Measurements from ENCODE around the gene SH2D4B.

Gene SH2D4B

DNA sequence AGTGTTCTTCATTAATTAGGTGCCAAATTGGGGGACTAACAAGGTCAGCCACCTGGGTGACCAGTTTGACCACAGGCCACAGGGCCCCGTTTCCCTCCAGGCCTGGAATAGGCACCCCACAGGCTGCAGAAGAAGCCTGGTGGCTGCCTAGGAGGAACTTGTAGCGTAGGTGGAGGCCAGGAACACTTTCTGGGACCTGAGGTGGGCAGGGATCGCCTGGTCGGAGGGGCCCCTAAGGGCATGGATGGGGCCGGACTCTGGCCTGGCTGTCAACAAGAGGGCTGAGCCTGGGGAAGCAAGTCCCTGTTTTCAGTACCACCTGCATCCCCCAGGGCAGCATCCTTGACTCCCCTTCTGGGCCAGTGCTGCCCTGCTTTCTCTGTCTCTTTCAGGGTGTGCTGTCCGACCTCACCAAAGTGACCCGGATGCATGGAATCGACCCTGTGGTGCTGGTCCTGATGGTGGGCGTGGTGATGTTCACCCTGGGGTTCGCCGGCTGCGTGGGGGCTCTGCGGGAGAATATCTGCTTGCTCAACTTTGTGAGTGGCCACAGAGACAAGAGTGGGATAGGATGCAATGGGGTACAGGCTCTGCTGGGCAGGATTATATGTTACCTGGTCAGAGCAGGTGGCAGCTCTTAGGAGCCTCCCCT lies 30.7 kb upstream of the SH2D4B start:
- Histone ChIP-seq H3K27ac (ENCODE audit: low read length) (no peak overlapping the region), H3K9me3 (ENCODE audit: control insufficient read depth, low read depth, low read length) (no peaks in the 10 kb centered on the region), H3K9ac (ENCODE audit: low read length) (no peak overlapping the region), H3K4me3 (ENCODE audit: low read length) (no peak overlapping the region), H3K36me3 (ENCODE audit: control insufficient read depth, low read depth, low read length) (peaks cover 14% of the 10 kb centered on the region), H3K4me1 (ENCODE audit: control insufficient read depth, low read depth, low read length) (peaks cover 20% of the 10 kb centered on the region), H3K27me3 (ENCODE audit: control insufficient read depth, insufficient read depth, low read length) (no peaks in the 10 kb centered on the region)

DNA sequence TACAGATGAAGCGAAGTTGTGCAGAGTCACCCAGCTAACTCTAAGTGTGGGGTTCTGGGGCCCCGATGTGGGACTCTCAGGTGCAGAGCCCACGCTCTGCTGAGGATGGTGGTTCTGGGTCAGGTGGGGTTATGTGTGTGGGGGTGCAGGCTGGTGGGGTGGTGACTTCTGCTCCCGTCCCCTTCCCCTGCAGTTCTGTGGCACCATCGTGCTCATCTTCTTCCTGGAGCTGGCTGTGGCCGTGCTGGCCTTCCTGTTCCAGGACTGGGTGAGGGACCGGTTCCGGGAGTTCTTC lies 28.6 kb upstream of the SH2D4B start:
- Histone ChIP-seq H3K9ac (ENCODE audit: low read length) (no peak overlapping the region), H3K4me3 (ENCODE audit: low read length) (no peak overlapping the region), H3K27ac (ENCODE audit: low read length) (no peak overlapping the region), H3K27me3 (ENCODE audit: control insufficient read depth, insufficient read depth, low read length) (no peaks in the 10 kb centered on the region), H3K9me3 (ENCODE audit: control insufficient read depth, low read depth, low read length) (no peaks in the 10 kb centered on the region), H3K4me1 (ENCODE audit: control insufficient read depth, low read depth, low read length) (peaks cover 9% of the 10 kb centered on the region), H3K36me3 (ENCODE audit: control insufficient read depth, low read depth, low read length) (peaks cover 33% of the 10 kb centered on the region)

DNA sequence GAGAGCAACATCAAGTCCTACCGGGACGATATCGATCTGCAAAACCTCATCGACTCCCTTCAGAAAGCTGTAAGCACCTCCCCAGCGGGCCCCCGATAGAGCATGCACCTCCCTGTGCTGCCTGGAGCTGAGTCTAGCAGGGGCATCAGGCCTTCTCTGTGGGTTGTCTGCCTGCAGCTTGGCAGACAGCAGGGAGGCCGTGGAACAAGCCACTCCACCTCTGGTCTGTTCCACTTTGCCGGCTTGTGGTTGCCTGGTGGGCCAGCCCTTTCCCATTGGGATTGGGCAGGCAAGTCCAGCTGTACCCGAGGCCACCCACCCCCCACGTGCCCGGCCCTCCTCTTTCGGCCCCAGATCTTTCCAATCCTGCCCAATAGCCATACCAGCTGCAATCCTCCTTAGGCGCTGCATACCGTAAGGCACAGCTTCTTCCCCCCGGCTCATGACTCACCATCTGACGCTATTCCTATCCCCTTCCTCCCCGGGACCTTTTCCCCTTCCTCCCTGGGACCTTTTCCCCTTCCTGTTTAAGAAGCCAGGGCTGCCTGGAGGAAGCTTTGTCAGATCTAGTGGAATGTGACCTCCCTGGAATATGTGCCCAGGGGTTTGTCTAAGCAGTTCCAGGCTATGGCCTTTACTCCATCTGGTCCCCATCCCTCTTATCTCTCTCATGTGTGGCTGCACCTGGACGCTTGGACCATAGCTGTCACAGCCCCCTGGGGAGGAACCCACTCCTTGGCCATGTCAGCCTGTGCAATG lies 28.1 kb upstream of the SH2D4B start:
- no peaks in the 10 kb centered on the region for H3K27me3 ChIP-seq (ENCODE audit: control insufficient read depth, insufficient read depth, low read length)
- no peak overlapping the region for H3K4me3 ChIP-seq (ENCODE audit: low read length)
- no peak overlapping the region for H3K27ac ChIP-seq (ENCODE audit: low read length)
- no peaks in the 10 kb centered on the region for H3K9me3 ChIP-seq (ENCODE audit: control insufficient read depth, low read depth, low read length)
- H3K36me3 ChIP-seq (ENCODE audit: control insufficient read depth, low read depth, low read length): peaks cover 38% of the 10 kb centered on the region
- H3K9ac ChIP-seq (ENCODE audit: low read length): no peak overlapping the region
- H3K4me1 ChIP-seq (ENCODE audit: control insufficient read depth, low read depth, low read length): peaks cover 4% of the 10 kb centered on the region

DNA sequence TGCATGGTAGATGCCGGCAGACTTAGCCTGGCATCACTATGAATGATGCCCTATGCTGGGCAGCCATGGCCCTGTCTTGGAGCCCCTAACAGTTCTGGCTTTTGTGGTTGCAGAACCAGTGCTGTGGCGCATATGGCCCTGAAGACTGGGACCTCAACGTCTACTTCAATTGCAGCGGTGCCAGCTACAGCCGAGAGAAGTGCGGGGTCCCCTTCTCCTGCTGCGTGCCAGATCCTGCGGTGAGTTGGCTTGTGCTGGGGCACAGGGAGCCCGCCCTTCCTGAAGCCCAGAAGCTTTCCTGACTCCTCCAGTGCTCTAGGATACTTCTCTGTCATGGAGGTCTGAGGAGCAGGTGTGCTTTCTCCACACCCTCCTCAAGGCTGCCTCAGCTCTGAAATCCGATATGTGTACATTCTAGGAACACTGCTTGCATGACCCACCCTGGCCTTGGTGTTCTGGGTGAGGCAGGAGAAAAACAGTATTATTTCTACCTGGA lies 25.6 kb upstream of the SH2D4B start:
- Histone ChIP-seq H3K4me3 (ENCODE audit: low read length) (no peak overlapping the region), H3K27ac (ENCODE audit: low read length) (no peak overlapping the region), H3K4me1 (ENCODE audit: control insufficient read depth, low read depth, low read length) (no peaks in the 10 kb centered on the region), H3K27me3 (ENCODE audit: control insufficient read depth, insufficient read depth, low read length) (no peaks in the 10 kb centered on the region), H3K9me3 (ENCODE audit: control insufficient read depth, low read depth, low read length) (no peaks in the 10 kb centered on the region), H3K36me3 (ENCODE audit: control insufficient read depth, low read depth, low read length) (peaks cover 51% of the 10 kb centered on the region), H3K9ac (ENCODE audit: low read length) (no peak overlapping the region)

DNA sequence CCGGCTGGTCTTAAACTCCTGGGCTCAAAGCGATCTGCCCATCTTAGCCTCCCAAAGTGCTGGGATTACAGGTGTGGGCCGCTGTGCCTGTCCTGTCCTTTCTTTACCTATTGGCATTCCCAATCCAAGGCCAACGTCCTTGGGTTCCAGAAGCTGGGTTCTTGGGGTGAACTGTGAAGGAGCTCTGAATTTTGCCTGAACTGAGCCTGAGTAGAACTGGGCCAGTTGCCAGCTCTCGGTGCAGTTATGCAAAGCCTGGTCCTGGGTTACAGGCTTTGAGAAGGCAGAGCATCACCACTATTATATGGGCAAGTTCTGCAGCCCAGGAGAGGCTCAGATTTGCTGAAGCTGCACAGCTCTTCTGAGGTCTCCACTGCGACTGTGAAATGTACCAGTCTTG lies 24.6 kb upstream of the SH2D4B start:
- H3K4me3 ChIP-seq (ENCODE audit: low read length): no peak overlapping the region
- no peak overlapping the region for H3K27ac ChIP-seq (ENCODE audit: low read length)
- no peak overlapping the region for H3K9ac ChIP-seq (ENCODE audit: low read length)
- H3K9me3 ChIP-seq (ENCODE audit: control insufficient read depth, low read depth, low read length): no peaks in the 10 kb centered on the region
- no peaks in the 10 kb centered on the region for H3K4me1 ChIP-seq (ENCODE audit: control insufficient read depth, low read depth, low read length)
- peaks cover 61% of the 10 kb centered on the region for H3K36me3 ChIP-seq (ENCODE audit: control insufficient read depth, low read depth, low read length)
- H3K27me3 ChIP-seq (ENCODE audit: control insufficient read depth, insufficient read depth, low read length): no peaks in the 10 kb centered on the region

DNA sequence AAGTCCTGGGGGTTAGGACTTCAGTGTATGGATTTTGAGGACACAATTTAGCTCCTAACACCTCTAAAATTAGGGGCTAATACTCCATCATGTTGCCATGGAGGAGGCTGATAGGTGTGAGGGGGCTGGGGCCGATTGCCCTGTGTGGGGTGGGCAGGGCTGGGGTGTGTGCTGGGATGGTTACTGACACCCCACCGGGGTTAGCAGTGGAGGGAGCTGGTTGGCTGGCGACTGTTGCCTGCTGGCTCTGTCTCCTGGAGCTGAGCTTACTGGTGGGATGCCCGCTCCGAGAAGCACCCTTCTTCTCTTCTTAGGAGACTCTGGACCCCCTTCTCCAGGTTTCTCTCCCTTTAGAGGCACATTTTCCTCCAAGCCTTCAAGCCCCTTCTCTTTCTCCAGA lies 22.2 kb upstream of the SH2D4B start:
- H3K9ac ChIP-seq (ENCODE audit: low read length): no peak overlapping the region
- no peaks in the 10 kb centered on the region for H3K4me1 ChIP-seq (ENCODE audit: control insufficient read depth, low read depth, low read length)
- H3K4me3 ChIP-seq (ENCODE audit: low read length): no peak overlapping the region
- peaks cover 58% of the 10 kb centered on the region for H3K36me3 ChIP-seq (ENCODE audit: control insufficient read depth, low read depth, low read length)
- no peak overlapping the region for H3K27ac ChIP-seq (ENCODE audit: low read length)
- no peaks in the 10 kb centered on the region for H3K27me3 ChIP-seq (ENCODE audit: control insufficient read depth, insufficient read depth, low read length)
- no peaks in the 10 kb centered on the region for H3K9me3 ChIP-seq (ENCODE audit: control insufficient read depth, low read depth, low read length)

DNA sequence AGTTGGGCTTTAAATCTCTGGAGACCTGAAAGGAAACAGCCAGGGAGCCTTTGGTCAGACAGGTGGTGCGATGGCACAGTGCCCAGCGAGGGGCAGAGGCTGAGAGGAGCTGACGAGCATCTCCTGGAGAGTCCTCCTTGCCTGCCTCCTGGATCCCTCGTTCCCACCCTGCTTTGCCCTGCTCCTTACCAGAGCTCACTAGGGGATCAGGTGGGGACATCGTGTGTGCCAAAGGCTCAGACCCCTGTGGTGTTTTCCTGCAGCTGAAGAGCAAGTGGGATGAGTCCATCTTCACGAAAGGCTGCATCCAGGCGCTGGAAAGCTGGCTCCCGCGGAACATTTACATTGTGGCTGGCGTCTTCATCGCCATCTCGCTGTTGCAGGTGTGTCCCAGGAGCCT lies 21.8 kb upstream of the SH2D4B start:
- peaks cover 57% of the 10 kb centered on the region for H3K36me3 ChIP-seq (ENCODE audit: control insufficient read depth, low read depth, low read length)
- H3K4me1 ChIP-seq (ENCODE audit: control insufficient read depth, low read depth, low read length): no peaks in the 10 kb centered on the region

DNA sequence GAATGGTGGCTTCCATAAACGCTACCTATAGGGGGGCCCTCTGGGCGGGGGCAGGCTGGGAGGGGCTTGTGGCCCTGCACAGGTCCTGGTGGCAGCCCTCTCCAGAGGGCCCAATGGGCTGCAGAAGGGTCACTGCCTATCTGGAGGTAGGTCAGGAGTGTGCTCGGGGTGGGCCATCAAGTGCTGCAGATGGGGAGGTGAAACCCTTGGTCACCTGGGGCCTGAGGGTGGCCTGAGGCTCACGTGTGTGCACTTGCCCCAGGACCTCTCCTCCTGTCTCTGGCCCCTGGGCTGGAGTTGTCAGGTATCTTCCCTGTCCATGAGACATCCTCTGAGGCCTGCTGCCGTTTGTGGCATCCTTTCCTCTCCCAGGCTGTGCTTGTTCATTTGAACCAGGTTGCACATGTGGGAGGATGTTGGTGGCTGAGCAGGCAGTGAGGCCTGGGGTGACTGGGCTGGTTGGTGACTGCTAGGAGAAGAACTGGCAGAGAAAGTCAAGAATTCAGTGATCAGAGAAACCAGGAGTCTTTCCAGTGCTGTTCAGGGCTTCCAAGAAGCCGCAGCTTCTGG lies 21.1 kb upstream of the SH2D4B start:
- no peaks in the 10 kb centered on the region for H3K27me3 ChIP-seq (ENCODE audit: control insufficient read depth, insufficient read depth, low read length)
- H3K4me3 ChIP-seq (ENCODE audit: low read length): no peak overlapping the region
- H3K4me1 ChIP-seq (ENCODE audit: control insufficient read depth, low read depth, low read length): no peaks in the 10 kb centered on the region
- no peak overlapping the region for H3K27ac ChIP-seq (ENCODE audit: low read length)
- H3K9me3 ChIP-seq (ENCODE audit: control insufficient read depth, low read depth, low read length): no peaks in the 10 kb centered on the region
- no peak overlapping the region for H3K9ac ChIP-seq (ENCODE audit: low read length)
- peaks cover 55% of the 10 kb centered on the region for H3K36me3 ChIP-seq (ENCODE audit: control insufficient read depth, low read depth, low read length)

More for the DNA sequence above, 21.8 kb upstream of the SH2D4B start:
- no peak overlapping the region for H3K4me3 ChIP-seq (ENCODE audit: low read length)
- no peaks in the 10 kb centered on the region for H3K9me3 ChIP-seq (ENCODE audit: control insufficient read depth, low read depth, low read length)
- H3K27me3 ChIP-seq (ENCODE audit: control insufficient read depth, insufficient read depth, low read length): no peaks in the 10 kb centered on the region
- no peak overlapping the region for H3K27ac ChIP-seq (ENCODE audit: low read length)
- H3K9ac ChIP-seq (ENCODE audit: low read length): no peak overlapping the region

DNA sequence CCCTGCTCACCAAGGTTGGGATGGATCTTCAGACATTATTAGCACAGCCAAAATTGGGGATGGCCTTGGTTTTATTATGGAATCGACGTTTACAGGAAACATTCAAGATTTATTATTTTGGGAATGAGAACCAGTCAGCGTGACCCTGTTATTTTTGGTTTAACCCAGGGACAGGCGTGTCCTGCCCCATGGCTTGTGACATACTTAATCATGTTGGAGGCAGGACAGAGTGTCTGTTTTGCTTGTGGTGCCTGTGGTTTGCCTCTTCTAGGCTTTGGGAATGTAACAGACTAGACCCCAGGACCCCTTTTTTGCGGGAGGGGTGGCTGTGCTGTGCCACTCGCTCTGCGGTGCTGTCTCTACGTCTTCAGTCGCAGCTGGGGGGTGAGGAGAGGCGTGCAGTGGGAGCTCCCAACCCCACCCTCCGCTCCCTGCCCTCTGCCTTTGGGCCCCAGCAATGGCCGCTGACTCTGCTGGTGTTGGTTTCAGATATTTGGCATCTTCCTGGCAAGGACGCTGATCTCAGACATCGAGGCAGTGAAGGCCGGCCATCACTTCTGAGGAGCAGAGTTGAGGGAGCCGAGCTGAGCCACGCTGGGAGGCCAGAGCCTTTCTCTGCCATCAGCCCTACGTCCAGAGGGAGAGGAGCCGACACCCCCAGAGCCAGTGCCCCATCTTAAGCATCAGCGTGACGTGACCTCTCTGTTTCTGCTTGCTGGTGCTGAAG lies 20.1 kb upstream of the SH2D4B start:
- no peaks in the 10 kb centered on the region for H3K27me3 ChIP-seq (ENCODE audit: control insufficient read depth, insufficient read depth, low read length)
- no peak overlapping the region for H3K9ac ChIP-seq (ENCODE audit: low read length)
- no peak overlapping the region for H3K27ac ChIP-seq (ENCODE audit: low read length)
- H3K4me3 ChIP-seq (ENCODE audit: low read length): no peak overlapping the region
- H3K9me3 ChIP-seq (ENCODE audit: control insufficient read depth, low read depth, low read length): no peaks in the 10 kb centered on the region
- no peaks in the 10 kb centered on the region for H3K4me1 ChIP-seq (ENCODE audit: control insufficient read depth, low read depth, low read length)
- H3K36me3 ChIP-seq (ENCODE audit: control insufficient read depth, low read depth, low read length): peaks cover 49% of the 10 kb centered on the region

DNA sequence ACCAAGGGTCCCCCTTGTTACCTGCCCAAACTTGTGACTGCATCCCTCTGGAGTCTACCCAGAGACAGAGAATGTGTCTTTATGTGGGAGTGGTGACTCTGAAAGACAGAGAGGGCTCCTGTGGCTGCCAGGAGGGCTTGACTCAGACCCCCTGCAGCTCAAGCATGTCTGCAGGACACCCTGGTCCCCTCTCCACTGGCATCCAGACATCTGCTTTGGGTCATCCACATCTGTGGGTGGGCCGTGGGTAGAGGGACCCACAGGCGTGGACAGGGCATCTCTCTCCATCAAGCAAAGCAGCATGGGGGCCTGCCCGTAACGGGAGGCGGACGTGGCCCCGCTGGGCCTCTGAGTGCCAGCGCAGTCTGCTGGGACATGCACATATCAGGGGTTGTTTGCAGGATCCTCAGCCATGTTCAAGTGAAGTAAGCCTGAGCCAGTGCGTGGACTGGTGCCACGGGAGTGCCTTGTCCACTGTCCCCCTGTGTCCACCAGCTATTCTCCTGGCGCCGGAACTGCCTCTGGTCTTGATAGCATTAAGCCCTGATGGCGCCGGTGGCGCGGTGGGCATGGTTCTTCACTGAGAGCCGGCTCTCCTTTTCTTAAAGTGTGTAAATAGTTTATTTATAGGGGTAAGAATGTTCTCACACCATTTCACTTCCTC lies 19.4 kb upstream of the SH2D4B start:
- Histone ChIP-seq H3K9ac (ENCODE audit: low read length) (no peak overlapping the region), H3K4me1 (ENCODE audit: control insufficient read depth, low read depth, low read length) (no peaks in the 10 kb centered on the region), H3K4me3 (ENCODE audit: low read length) (no peak overlapping the region), H3K9me3 (ENCODE audit: control insufficient read depth, low read depth, low read length) (no peaks in the 10 kb centered on the region), H3K36me3 (ENCODE audit: control insufficient read depth, low read depth, low read length) (peaks cover 43% of the 10 kb centered on the region), H3K27ac (ENCODE audit: low read length) (no peak overlapping the region), H3K27me3 (ENCODE audit: control insufficient read depth, insufficient read depth, low read length) (no peaks in the 10 kb centered on the region)

DNA sequence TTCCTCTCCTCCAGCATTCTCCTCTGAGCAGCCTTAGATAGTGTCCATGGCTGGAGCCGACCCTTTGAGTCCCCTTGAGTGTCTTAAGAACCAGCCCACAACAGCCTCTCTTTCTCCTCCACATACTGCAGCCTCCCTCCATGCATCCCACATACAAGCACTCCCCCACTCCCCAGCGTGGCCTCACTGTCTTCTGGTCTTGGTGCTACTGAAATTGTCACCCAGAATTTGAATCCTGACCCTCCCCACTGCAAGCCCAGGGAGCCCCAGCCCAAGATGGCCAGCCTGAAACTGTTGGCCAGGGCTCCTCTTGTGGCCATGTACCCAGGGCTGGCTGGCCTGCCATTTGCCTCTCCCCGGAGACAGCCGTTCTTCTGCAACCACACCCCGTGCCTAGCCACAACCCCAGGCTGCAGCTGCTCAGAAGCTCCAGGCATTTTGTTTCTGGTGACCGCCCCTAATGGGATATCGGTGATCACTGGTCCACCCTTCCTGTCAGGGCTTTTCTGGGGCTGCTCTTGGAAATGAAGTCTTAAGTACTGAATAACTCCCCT lies 18.8 kb upstream of the SH2D4B start:
- H3K4me1 ChIP-seq (ENCODE audit: control insufficient read depth, low read depth, low read length): no peaks in the 10 kb centered on the region
- H3K4me3 ChIP-seq (ENCODE audit: low read length): no peak overlapping the region
- no peaks in the 10 kb centered on the region for H3K9me3 ChIP-seq (ENCODE audit: control insufficient read depth, low read depth, low read length)
- no peaks in the 10 kb centered on the region for H3K27me3 ChIP-seq (ENCODE audit: control insufficient read depth, insufficient read depth, low read length)
- no peak overlapping the region for H3K9ac ChIP-seq (ENCODE audit: low read length)
- no peak overlapping the region for H3K27ac ChIP-seq (ENCODE audit: low read length)
- peaks cover 37% of the 10 kb centered on the region for H3K36me3 ChIP-seq (ENCODE audit: control insufficient read depth, low read depth, low read length)

All from iPS-18a (cell line).